SH-SY5Y (cell line): ENCODE results near the gene MPZL1.
A peak's percentile ranks its signal among the peaks of the same experiment; 100 is the strongest.

Experiments
- GATA2 ChIP-seq: IDR thresholded peaks from 2 replicates; pipeline ENCODE4 v1.6.1; 2011; ENCODE audit warnings: mild to moderate bottlenecking, low read depth, low read length
- GATA3 ChIP-seq: IDR thresholded peaks from 2 replicates; pipeline ENCODE4 v1.6.1; 2011; ENCODE audit warnings: low read depth, mild to moderate bottlenecking, low read length, moderate library complexity

MPZL1 gene

DNA sequence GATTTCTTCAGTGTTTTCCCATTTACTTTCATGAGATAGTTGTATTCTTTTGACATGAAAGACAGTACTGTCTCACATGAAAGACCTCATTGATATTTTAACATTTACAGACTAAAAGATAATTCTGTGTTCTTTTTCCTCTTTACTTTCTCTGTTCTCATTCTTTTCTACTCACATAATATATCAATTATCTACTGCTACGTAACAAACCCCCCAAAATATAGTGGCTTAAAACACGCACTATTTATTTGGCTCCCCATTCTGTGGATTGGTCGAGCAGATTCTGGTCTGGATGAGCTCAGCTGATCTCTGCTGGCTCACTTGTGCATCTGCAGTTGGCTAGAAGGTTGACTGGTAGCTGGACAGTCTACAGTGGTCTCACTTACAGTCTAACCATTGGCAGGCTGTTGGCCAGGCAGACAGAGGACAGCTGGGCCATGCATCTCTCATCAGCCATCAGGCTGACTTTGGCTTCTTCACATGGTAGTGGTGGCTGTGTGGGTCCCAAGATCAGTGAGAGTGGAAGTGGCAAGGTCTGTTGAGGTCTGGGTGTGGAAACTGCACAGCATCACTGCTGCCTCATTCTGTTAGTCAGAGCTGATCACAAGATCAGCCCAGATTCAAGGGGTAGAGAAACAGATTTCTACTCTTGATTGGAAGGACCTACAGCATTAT lies 63.2 kb downstream of the MPZL1 start:
- TF ChIP-seq GATA3 (no peak), GATA2 (no peak)

DNA sequence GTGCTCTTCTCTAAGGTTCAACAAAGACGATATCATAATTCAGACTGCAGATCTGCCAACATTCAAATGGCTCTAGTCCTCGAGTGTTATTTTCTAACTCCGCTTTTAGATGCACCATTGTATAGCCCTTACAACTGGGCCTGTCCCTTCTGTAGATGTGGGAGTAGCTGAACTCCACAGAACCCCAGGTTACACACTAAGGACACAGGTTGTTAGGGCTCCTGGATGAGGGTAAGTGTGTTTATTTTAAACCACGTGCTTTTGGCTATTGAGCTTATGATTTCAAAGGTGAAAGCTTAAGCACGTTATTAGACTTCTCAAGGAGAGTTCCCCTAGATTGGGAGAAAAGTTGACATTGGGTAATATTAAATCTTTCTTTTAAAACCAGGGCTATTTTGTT lies 64.7 kb downstream of the MPZL1 start:
- TF ChIP-seq GATA2 (no peak), GATA3 (no peak)

GRCh38 chr1:167789501-167789900 lies 67.7 kb downstream of the MPZL1 start:
- no peak for TF ChIP-seq GATA2
- no peak for TF ChIP-seq GATA3

- TF ChIP-seq GATA2 (no peak), GATA3 (no peak)
Measured at GRCh38 chr1:167790117-167790516, 68.3 kb downstream of the MPZL1 start.

DNA sequence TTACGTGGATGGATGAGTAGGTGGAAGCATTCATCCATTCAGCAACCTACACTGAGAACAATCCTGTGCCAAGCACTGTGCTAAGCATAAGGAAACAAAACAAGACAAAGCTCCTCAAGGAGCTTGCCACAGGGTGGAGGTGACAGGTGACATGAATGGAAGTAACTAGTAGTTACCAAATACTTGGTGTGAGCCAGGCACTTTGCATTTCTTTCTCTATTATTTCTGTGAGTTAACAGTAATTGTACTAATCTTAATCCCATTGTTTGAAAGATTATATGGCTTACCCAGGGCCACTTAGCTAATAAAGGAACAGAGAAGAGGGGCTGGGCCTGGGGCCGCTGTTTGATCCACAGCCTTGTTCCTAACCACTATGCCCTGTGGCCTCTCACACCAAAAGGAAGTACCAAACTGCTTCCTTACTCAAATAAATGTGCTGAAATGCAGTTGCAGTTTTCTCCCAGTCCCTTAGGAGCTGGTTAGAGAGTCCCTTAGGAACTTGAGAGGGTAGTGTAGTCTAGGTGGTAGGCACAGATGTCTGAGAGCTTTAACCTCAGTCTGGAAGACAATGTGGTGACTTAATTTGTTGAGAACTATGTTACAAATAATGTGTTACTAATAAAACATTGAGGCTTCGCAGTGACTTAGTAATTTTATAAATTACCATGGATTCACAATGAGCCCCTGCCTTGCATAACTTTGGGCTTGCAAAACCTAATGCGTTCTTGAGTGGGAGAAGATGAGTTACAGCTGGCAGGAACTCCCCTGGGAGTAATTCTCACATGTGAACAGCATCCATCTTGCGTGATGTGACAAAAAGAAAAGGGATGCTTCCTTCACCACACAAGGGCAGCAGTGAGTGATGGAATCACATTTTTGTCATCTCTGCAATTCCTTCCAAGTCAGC lies 69.8 kb downstream of the MPZL1 start:
- TF ChIP-seq GATA3, result no peak
- TF ChIP-seq GATA2, result no peak

- TF ChIP-seq GATA3 (no peak), GATA2 (no peak)
Measured at GRCh38 chr1:167792188-167792565, 70.4 kb downstream of the MPZL1 start.

GRCh38 chr1:167794043-167794442 lies 72.3 kb downstream of the MPZL1 start:
- TF ChIP-seq GATA3 (no peak), GATA2 (no peak)

DNA sequence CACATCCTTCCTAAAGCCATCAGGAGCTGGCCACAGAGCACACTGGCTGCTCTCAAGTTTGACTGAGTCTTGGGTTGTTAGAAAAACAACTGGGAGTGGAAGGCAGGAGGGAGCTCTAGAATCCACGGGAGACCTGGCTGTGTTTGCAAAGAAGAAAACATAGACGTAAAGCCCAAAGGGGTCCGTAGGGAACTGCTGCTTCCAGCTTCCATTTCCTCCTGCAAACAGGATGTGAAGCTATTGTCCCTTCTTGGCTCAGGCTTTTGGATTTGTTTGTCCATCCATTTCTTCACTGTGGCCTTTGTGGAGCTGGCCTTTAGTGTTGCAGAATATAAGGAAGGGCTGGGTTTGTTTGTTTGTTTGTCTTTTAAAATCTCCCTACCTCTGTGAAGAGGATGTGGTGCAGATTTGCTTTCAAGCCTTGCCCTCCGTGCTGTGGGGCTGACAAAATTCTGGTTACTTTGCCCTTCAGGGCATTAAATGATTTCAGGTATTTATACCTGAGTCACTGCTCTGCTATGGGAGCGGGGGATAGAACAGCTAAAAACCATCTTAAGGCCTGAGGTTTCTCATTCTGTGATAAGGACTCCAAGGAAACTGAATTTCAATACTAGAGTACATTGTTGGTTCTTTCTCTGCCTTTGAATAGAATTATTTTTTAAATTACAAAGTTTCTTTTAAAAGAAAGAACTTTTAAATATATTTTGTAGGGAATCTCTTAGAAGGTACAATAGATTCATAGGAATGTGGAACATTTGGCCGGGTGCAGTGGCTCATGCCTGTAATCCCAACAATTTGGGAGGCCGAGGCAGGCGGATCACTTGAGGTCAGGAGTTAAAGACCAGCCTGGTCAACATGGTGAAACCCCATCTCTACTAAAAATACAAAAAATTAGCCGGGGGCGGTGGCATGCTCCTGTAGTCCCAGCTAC lies 74.3 kb downstream of the MPZL1 start:
- TF ChIP-seq GATA3 (no peak), GATA2 (no peak)

DNA sequence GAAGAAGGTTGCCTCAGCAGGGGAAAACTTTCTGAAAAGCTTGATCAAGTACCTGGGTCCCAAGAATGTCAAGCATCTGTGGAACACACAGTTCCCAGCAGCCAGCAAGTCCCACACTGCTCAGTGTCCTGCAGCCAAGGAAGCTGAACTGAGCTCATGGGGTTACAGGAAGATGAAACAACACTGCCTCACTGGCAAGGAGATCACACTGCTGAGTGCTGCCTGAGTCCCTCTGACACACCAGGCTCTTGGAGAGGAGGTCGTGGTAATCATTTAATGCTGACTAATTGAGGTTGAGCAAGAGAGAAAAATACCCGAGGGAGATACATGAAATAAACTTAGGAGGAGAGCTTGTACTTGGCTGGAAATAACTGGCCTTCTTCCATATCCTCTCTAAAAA lies 75.2 kb downstream of the MPZL1 start:
- TF ChIP-seq GATA2 (no peak), GATA3 (no peak)

DNA sequence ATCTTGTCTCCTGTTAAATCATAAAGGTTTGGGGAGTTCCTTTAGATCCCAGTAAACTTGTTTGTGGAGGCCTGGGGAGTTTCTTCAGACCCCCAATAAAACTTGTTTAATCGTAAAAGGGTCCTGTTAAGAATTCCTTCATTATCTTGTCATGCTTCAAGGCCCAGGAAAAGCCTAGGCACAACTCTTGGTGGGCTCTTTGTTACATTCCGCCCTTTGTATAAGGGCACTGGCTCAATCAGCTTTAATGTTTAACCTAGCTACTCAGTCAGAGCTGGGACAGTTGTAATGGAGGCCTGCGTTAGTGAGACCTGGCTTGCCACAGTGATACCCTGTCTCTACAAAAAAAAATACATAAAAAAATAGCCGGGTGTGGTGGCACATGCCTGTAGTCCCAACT lies 77.2 kb downstream of the MPZL1 start:
- TF ChIP-seq GATA3 (no peak), GATA2 (no peak)

GRCh38 chr1:167799747-167800146 lies 78.0 kb downstream of the MPZL1 start:
- TF ChIP-seq GATA2 (no peak), GATA3 (no peak)

DNA sequence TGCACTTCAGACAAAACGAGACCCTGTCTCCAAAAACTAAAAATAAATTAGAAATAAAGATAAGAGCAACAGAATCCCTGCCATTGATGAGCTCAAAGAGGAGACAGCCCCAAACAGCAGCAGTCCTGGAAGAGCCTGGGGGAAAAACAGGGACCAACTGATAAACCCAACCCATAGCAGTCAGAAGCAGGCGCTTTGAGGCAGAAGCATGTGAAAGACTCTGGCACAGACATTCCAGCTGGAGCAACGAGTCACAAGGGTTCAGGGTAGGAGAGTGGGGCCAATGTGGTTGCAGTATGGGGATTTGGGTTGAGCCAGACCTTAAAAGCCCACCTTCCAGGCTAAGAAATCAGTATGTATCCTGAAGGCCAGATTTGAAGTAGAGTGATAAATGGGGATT lies 78.5 kb downstream of the MPZL1 start:
- TF ChIP-seq GATA3 (no peak), GATA2 (peak; percentile 31; the same call in 1 of the 2 replicates)

DNA sequence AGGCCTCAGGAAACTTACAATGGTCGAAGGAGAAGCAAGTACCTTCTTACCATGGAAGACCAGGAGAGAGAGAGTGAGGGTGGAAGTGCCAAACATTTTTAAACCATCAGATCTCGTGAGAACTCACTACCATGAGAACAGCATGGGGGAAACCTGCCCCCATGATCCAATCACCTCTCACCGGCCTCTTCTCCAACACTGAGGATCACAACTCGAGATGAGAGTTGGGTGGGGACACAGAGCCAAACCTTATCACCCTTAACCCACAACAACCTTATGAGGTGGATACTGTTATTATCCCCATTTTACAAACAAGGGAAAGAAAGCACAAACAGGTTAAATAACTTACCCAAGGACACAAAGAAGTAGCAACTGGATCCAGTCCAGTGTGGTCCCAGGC lies 80.5 kb downstream of the MPZL1 start:
- TF ChIP-seq GATA2 (no peak), GATA3 (no peak)
